LNCaP clone FGC (cell line): ENCODE data around the gene OSBPL9.

ENCODE experiments used
- DNase-seq: peaks from one replicate; pipeline ENCODE4 v3.0.0-alpha.2; 2011; ENCODE audit warnings: low read depth
- H3K4me3 ChIP-seq: 2 replicates; pipeline ENCODE4 v1.5.1; 2011; ENCODE audit warnings: mild to moderate bottlenecking, low read depth, low read length, control low read depth
- CTCF ChIP-seq: IDR thresholded peaks from 2 replicates; pipeline ENCODE4 v1.5.1; 2012; ENCODE audit warnings: mild to moderate bottlenecking; ENCODE audit not compliant: control insufficient read depth, insufficient read depth; ENCODE audit errors: extremely low read depth

OSBPL9 gene

GRCh38 chr1:51768971-51769588, 152.2 kb downstream of the OSBPL9 start:
- peak; percentile 32 for DNase-seq
- peak; percentile 68 for TF ChIP-seq CTCF
- no peak overlapping the region for H3K4me3 ChIP-seq

GRCh38 chr1:51776408-51776807, 159.5 kb downstream of the OSBPL9 start:
- H3K4me3 ChIP-seq = no peak overlapping the region
- DNase-seq = no peak
- no peak for TF ChIP-seq CTCF

GRCh38 chr1:51780927-51781326, 164.0 kb downstream of the OSBPL9 start:
- no peak for DNase-seq
- TF ChIP-seq CTCF = no peak
- H3K4me3 ChIP-seq = no peak overlapping the region

- H3K4me3 ChIP-seq = no peak overlapping the region
- TF ChIP-seq CTCF = no peak
- no peak for DNase-seq
These were observed 168.1 kb downstream of the OSBPL9 start for GRCh38 chr1:51784997-51785421.

- TF ChIP-seq CTCF = no peak
- peak; percentile 67 for DNase-seq
- no peak overlapping the region for H3K4me3 ChIP-seq
These were observed 172.0 kb downstream of the OSBPL9 start for GRCh38 chr1:51788938-51789337.

GRCh38 chr1:51789342-51789741, 172.4 kb downstream of the OSBPL9 start:
- TF ChIP-seq CTCF = no peak
- no peak overlapping the region for H3K4me3 ChIP-seq
- no peak for DNase-seq

- DNase-seq = no peak
- no peak overlapping the region for H3K4me3 ChIP-seq
- TF ChIP-seq CTCF = no peak
These were observed 173.5 kb downstream of the OSBPL9 start for GRCh38 chr1:51790385-51790784.
